Fibroblast of peridontal ligament (primary cell): ENCODE results near the gene PCDHB3.
"Not testable (repeated sequence)": the region's sequence is repeated elsewhere in the genome, so short reads cannot be mapped to it uniquely, and the experiment has no call there.

ENCODE experiments used
- DNase-seq: peaks from one replicate; pipeline ENCODE4 v3.0.0-alpha.2; 2010; ENCODE audit errors: extremely low read depth

PCDHB3 gene

DNA sequence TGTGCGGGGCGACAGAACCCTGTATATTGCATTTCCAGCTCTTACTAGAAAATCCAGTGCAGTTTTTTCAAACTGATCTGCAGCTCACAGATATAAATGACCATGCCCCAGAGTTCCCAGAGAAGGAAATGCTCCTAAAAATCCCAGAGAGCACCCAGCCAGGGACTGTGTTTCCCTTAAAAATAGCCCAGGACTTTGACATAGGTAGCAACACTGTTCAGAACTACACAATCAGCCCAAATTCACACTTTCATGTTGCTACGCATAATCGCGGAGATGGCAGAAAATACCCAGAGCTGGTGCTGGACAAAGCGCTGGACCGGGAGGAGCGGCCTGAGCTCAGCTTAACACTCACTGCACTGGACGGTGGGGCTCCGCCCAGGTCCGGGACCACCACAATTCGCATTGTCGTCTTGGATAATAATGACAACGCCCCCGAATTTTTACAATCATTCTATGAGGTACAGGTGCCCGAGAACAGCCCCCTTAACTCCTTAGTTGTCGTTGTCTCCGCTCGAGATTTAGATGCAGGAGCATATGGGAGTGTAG lies 35.5 kb downstream of the PCDHB3 start:
- DNase-seq, result no peak

DNA sequence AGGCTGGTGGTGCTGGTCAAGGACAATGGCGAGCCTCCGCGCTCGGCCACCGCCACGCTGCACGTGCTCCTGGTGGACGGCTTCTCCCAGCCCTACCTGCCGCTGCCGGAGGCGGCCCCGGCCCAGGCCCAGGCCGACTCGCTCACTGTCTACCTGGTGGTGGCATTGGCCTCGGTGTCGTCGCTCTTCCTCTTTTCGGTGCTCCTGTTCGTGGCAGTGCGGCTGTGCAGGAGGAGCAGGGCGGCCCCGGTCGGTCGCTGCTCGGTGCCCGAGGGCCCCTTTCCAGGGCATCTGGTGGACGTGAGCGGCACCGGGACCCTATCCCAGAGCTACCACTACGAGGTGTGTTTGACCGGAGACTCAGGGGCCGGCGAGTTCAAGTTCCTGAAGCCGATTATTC lies 37.1 kb downstream of the PCDHB3 start:
- not testable (repeated sequence) for DNase-seq

DNA sequence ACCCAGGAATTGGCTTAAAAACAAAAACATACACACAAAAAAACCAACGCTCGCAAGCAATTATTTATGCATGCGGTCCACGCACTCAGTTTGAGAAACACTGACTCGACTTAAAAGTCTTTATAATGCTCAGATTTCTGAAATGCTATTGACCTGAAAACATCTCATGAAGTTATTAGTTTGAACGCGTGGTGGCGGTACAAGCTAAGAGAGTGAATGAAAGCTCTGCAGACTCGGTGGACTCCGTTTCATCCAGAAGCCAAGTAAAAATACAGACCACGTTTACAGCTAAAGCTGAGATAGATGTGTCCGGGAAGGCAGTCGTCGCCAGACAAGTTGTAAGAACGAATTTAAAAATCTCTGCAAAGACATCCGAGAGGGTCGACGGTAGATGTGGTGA lies 49.5 kb downstream of the PCDHB3 start, which contains the start of gene PCDHB6:
Gene PCDHB6 (plus strand): TSS at position 246 of the 400 bp plus-strand sequence. CDS start 201 bp downstream, outside the sequence.
- DNase-seq, result peak; percentile 2

DNA sequence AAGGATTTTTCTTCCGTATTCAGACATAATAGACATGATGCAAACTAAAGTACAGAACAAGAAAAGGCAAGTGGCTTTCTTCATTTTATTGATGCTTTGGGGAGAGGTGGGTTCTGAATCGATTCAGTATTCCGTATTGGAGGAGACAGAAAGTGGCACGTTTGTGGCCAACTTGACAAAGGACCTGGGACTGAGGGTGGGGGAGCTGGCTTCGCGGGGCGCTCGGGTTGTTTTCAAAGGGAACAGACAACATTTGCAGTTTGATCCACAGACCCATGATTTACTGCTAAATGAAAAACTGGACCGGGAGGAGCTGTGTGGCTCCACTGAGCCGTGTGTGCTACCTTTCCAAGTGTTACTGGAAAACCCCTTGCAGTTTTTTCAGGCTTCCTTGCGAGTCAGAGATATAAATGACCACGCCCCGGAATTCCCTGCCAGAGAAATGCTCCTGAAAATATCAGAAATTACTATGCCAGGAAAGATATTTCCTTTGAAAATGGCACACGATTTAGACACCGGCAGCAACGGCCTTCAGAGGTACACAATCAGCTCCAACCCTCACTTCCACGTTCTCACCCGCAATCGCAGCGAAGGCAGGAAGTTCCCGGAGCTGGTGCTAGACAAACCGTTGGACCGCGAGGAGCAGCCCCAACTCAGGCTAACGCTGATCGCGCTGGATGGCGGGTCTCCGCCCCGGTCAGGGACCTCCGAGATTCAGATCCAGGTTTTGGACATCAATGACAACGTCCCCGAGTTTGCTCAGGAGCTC lies 50.1 kb downstream of the PCDHB3 start:
- DNase-seq, result no peak

DNA sequence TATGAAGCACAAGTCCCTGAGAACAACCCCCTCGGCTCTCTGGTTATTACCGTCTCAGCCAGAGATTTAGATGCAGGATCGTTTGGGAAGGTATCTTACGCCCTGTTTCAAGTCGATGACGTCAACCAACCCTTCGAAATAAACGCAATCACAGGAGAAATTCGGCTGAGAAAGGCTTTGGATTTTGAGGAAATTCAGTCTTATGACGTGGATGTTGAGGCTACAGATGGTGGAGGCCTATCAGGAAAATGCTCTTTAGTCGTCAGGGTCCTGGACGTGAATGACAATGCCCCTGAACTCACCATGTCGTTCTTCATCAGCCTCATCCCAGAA lies 50.7 kb downstream of the PCDHB3 start:
- DNase-seq, result no peak

DNA sequence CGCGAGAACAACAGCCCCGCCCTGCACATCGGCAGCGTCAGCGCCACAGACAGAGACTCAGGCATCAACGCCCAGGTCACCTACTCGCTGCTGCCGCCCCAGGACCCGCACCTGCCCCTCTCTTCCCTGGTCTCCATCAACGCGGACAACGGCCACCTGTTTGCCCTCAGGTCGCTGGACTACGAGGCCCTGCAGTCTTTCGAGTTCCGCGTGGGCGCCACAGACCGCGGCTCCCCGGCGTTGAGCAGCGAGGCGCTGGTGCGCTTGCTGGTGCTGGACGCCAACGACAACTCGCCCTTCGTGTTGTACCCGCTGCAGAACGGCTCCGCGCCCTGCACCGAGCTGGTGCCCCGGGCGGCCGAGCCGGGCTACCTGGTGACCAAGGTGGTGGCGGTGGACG lies 51.4 kb downstream of the PCDHB3 start:
- DNase-seq, result not testable (repeated sequence)

DNA sequence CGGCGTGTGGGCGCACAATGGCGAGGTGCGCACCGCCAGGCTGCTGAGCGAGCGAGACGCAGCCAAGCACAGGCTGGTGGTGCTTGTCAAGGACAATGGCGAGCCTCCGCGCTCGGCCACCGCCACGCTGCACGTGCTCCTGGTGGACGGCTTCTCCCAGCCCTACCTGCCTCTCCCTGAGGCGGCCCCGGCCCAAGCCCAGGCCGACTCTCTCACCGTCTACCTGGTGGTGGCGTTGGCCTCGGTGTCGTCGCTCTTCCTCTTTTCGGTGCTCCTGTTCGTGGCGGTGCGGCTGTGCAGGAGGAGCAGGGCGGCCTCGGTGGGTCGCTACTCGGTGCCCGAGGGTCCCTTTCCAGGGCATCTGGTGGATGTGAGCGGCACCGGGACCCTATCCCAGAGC lies 51.8 kb downstream of the PCDHB3 start:
- DNase-seq, result not testable (repeated sequence)
